ENCODE measurements around the gene POFUT2.

DNA sequence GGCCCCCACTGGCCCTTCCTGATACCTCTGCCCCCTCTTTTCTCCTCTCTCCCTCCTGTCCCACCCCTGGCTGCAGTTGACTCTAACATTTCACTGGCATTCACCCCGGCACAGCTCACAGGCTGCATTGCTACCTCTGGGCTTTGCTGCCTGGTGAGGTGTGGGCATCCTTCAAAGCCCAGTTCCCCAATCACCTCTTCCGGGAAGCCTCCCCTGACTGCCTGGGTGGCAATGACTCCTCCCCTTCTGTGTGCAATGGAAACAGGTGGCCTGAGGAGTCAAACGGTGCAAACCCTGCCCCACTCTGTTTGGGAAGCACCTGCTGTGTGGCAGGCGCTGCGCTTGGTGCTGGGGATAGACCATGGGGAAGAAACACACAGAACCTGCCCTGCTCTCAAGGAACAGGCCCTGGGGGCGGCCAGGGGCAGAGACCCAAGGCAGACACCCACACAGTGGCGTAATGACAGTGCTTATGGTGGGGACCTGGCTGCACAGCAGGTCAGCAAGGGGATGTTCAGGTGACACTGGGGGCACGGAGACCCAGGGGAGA is 39.3 kb upstream of the POFUT2 start:
- TF ChIP-seq, protein P1, sequence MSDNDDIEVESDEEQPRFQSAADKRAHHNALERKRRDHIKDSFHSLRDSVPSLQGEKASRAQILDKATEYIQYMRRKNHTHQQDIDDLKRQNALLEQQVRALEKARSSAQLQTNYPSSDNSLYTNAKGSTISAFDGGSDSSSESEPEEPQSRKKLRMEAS (IDR thresholded peaks at IDR 0.05), result no peak
- TF ChIP-seq, protein P2, sequence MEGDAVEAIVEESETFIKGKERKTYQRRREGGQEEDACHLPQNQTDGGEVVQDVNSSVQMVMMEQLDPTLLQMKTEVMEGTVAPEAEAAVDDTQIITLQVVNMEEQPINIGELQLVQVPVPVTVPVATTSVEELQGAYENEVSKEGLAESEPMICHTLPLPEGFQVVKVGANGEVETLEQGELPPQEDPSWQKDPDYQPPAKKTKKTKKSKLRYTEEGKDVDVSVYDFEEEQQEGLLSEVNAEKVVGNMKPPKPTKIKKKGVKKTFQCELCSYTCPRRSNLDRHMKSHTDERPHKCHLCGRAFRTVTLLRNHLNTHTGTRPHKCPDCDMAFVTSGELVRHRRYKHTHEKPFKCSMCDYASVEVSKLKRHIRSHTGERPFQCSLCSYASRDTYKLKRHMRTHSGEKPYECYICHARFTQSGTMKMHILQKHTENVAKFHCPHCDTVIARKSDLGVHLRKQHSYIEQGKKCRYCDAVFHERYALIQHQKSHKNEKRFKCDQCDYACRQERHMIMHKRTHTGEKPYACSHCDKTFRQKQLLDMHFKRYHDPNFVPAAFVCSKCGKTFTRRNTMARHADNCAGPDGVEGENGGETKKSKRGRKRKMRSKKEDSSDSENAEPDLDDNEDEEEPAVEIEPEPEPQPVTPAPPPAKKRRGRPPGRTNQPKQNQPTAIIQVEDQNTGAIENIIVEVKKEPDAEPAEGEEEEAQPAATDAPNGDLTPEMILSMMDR (IDR thresholded peaks at IDR 0.05), result no peak
- TF ChIP-seq EP300 (IDR thresholded peaks at IDR 0.05), result no peak
